ENCODE data around the gene DLEC1.

Gene DLEC1

DNA sequence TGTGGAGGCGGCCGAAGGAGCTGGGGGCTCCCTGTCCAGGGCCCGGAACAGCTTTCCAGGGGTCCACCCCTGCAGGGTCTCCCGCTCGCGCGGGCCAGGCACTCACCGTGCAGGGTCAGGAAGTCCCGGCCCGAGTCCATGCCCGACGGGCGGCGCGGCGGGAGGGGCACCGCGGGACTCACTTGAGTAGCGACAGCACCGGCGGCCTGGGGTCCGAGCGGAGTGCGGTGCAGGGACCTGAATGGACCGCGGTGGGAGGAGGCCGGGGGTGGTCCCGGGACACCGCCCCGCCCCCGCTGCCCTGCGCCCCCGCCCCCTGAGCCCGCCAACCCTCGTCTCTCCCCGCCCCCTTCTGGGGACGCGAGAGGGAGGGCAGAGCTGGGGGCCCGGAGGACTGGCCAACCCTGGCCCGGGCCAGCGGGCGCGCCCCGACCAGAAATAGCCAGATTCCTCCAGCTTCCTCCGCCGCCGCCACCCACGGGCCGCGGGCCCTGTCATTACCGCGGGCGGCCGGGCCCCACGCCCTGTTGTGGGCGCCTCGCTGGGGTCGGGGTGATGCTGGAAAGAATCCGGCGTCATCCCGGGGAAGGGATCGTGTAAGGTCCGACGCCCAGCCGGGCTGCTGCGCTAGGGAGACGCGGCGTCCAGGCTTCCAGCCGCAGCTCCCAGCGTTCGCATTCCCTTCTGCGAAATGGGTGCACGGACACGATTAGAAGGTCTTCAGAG, 9.4 kb upstream of the DLEC1 start, which contains the start of gene PLCD1:
TSS of gene PLCD1 (minus strand) at position 243 of the 726 bp plus-strand sequence. CDS start at position 140, 103 bp downstream.
- TF ChIP-seq POLR2AphosphoS5 (IDR thresholded peaks at IDR 0.05; ENCODE audit: low read depth, low read length) (0 out of 2 replicates have a peak, but pooled peaks have one; percentile 42), TAF1 (IDR thresholded peaks at IDR 0.05; ENCODE audit: borderline replicate concordance, insufficient read depth, low read length) (no peak), SIN3A (IDR thresholded peaks at IDR 0.05; ENCODE audit: borderline replicate concordance, insufficient read depth, low read length) (no peak)
- TF ChIP-seq, protein P1, sequence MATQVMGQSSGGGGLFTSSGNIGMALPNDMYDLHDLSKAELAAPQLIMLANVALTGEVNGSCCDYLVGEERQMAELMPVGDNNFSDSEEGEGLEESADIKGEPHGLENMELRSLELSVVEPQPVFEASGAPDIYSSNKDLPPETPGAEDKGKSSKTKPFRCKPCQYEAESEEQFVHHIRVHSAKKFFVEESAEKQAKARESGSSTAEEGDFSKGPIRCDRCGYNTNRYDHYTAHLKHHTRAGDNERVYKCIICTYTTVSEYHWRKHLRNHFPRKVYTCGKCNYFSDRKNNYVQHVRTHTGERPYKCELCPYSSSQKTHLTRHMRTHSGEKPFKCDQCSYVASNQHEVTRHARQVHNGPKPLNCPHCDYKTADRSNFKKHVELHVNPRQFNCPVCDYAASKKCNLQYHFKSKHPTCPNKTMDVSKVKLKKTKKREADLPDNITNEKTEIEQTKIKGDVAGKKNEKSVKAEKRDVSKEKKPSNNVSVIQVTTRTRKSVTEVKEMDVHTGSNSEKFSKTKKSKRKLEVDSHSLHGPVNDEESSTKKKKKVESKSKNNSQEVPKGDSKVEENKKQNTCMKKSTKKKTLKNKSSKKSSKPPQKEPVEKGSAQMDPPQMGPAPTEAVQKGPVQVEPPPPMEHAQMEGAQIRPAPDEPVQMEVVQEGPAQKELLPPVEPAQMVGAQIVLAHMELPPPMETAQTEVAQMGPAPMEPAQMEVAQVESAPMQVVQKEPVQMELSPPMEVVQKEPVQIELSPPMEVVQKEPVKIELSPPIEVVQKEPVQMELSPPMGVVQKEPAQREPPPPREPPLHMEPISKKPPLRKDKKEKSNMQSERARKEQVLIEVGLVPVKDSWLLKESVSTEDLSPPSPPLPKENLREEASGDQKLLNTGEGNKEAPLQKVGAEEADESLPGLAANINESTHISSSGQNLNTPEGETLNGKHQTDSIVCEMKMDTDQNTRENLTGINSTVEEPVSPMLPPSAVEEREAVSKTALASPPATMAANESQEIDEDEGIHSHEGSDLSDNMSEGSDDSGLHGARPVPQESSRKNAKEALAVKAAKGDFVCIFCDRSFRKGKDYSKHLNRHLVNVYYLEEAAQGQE (IDR thresholded peaks at IDR 0.05; ENCODE audit: insufficient read depth in 1 of 2, low read depth in 2 of 2, low read length in 2 of 2), result no peak

DNA sequence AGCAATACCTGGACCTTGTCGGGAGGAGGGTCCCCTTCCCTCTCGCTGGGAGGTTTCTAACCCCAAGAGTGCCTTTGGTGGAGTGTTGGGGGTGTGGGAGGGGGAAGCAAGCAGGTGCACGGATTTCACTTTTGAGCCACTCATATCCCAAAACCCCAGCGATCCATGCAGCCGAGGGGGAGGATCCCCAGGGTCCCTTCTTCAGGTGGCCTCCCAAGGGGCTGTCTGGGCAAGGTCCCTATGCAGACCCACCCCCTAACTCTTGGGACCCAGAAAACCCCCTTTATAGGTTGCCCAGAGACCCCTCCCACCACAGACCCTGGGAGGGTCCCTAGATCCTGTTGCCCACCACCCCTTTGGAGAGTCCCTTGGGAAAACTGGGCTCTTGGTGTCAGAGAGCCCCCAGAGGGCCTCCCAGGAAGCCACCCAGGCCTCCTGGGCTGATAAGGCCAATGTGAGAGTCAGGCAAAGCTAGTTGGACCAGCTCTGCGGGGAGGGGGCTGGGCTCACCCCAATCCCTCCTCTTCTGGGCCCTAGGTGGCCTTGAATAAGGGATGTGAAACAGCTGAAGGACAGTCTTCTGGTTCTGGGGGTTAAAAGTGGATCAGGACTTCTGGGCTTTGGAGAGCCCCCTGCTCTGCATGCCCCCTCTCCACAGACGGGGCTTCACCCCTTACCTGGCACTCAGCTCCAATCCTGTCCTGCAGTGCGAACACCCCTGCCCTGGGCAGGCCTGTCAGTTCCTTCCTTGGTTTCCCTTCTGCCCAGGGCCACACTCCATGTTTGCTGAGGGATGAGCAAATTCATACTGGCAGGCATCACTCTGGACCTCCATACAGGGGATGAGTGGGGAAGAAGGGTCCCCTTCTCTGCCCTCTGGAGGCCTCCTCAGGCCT, 8.6 kb upstream of the DLEC1 start:
- TF ChIP-seq FOXP2 (optimal IDR thresholded peaks at IDR 0.05; ENCODE audit: borderline replicate concordance, extremely low read depth, extremely low read length, insufficient read depth), result no peak
- TF ChIP-seq, protein P1 (IDR thresholded peaks at IDR 0.05; ENCODE audit: insufficient read depth in 1 of 2, low read depth in 2 of 2, low read length in 2 of 2), result no peak
- TF ChIP-seq POLR2AphosphoS5 (IDR thresholded peaks at IDR 0.05; ENCODE audit: low read depth, low read length), result no peak
- TF ChIP-seq TAF1 (IDR thresholded peaks at IDR 0.05; ENCODE audit: borderline replicate concordance, insufficient read depth, low read length), result no peak
- TF ChIP-seq SIN3A (IDR thresholded peaks at IDR 0.05; ENCODE audit: borderline replicate concordance, insufficient read depth, low read length), result no peak

DNA sequence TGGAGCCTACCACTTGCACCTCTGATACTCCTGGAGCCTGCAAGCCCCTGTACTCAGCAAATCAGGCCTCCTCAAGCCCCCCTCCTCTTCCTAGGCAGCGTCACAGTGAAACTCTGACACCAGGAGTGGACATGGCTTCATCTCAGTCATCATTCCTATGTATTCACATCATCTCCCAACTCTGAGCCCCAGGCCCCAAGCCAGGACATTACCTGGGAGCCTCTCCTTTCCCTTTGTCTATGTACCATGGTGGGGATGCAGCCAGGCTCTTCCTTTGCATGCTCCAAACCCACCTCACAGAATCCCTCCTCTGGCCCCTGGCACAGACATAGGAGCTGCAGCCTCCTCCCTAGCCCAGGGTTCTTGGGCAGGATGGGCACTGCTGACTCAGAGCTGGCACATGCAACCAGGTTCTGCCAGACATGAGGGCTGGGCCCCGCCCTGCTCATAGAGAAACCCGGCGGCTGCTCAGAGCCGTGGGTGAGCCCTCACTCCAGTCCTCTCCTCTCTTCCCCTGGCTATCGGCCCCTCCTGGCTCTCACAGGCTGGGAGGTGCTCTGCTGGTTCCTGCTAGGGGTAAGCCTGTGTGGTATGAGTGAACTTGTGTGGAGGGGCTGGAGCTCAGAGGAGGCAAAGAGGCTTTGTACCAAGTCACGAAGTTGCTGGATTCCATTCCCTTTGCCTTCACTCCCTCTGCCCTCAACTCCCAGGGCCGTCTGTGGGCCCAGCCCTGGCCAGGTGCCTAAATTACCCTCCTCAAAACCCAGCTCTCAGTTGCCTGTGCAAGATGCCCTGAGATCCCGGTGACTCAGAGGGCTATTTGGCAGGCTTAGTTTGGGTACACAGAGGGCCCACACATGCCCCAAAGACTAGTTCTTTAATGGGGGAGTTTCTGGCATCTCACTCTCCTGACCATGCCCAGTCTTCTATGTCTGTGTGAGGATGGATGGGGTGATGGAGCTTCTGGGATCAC, 7.7 kb upstream of the DLEC1 start:
- TF ChIP-seq, protein P1 (IDR thresholded peaks at IDR 0.05; ENCODE audit: insufficient read depth in 1 of 2, low read depth in 2 of 2, low read length in 2 of 2), result no peak
- no peak for TF ChIP-seq POLR2AphosphoS5 (IDR thresholded peaks at IDR 0.05; ENCODE audit: low read depth, low read length)
- no peak for TF ChIP-seq TAF1 (IDR thresholded peaks at IDR 0.05; ENCODE audit: borderline replicate concordance, insufficient read depth, low read length)
- no peak for TF ChIP-seq FOXP2 (optimal IDR thresholded peaks at IDR 0.05; ENCODE audit: borderline replicate concordance, extremely low read depth, extremely low read length, insufficient read depth)
- TF ChIP-seq SIN3A (IDR thresholded peaks at IDR 0.05; ENCODE audit: borderline replicate concordance, insufficient read depth, low read length), result no peak

DNA sequence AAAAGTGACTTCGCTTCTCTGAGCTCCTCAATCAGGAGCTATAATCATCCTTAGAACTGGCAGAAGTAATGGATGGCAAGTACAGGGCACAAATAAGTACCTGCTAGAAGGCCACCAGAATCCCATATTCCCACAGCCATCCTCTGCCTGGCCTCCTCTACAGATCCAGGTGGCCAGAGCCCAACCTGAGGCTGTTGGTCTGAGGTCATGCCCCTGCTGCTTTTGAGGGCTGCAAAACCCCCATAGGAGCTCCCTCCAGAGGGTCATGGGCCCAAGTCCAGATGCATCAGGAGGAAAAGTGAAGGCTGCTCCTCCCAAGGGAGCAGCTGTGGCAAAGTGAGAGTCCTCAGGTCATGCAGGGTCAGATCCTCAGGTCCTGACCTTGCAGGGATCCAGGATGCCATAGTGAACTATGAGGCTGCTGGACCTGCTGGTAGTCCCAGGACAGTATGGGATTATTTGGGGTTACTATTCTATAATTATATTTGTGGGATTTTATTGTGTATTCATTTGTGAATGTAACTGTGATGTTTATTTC, 6.6 kb upstream of the DLEC1 start:
- no peak for TF ChIP-seq TAF1 (IDR thresholded peaks at IDR 0.05; ENCODE audit: borderline replicate concordance, insufficient read depth, low read length)
- no peak for TF ChIP-seq SIN3A (IDR thresholded peaks at IDR 0.05; ENCODE audit: borderline replicate concordance, insufficient read depth, low read length)

All from PFSK-1 (cell line).